Transverse colon (tissue), 4 donors: ENCODE results near the gene SCAP. TPM values are rescaled to one million over a fixed set of nuclear protein-coding genes. Genes with fewer than 3 reads are reported as not detected.
"Not testable (repeated sequence)": the region's sequence is repeated elsewhere in the genome, so short reads cannot be mapped to it uniquely, and the experiment has no call there.

Experiments
- DNase-seq: peaks from one replicate; pipeline ENCODE4 v3.0.0-alpha.2; 2019
- H3K27ac ChIP-seq, 4 donors: fragments of 200-600 bp; sonication (generic); 2 replicates each; pipeline ENCODE4 v1.5.1; 2016 to 2018; ENCODE audit warnings: inconsistent platforms in 4 of 4
- H3K27me3 ChIP-seq: fragments of 200-600 bp; sonication (generic); 2 replicates; pipeline ENCODE4 v1.5.1; 2017; ENCODE audit warnings: inconsistent platforms
- H3K36me3 ChIP-seq, 4 donors: fragments of 200-600 bp; sonication (generic); 2 replicates each; pipeline ENCODE4 v1.5.1; 2017 to 2019; ENCODE audit warnings: inconsistent platforms in 4 of 4
- H3K4me1 ChIP-seq, 4 donors: fragments of 200-600 bp; sonication (generic); 2 replicates each; pipeline ENCODE4 v1.5.1; 2017 to 2020; ENCODE audit warnings: inconsistent platforms in 4 of 4
- H3K4me3 ChIP-seq, 4 donors: fragments of 200-600 bp; sonication (generic); 1 replicate in 1 of 4; 2 replicates in 3 of 4; pipeline versions ENCODE4 v1.5.1 to v1.6.1; 2017 to 2019; ENCODE audit warnings: inconsistent platforms in 4 of 4
- H3K9me3 ChIP-seq, 2 donors: fragments of 200-600 bp; sonication (generic); 2 replicates each; pipeline ENCODE4 v1.5.1; 2017 to 2019; ENCODE audit warnings: inconsistent platforms in 2 of 2
- EP300 ChIP-seq: sonication (generic); formaldehyde crosslinking; IDR thresholded peaks from one replicate; pipeline ENCODE4 v1.6.1; 2017; ENCODE audit warnings: antibody characterized with exemption, low read depth
- POLR2A ChIP-seq: fragments of 450-650 bp; IDR thresholded peaks from one replicate; pipeline ENCODE4 v1.6.1; 2016; ENCODE audit warnings: antibody characterized with exemption, mild to moderate bottlenecking, moderate library complexity
- POLR2AphosphoS5 ChIP-seq, 3 donors: sonication (generic); formaldehyde crosslinking; IDR thresholded peaks; one replicate each; pipeline ENCODE4 v1.6.1; 2016; ENCODE audit warnings: antibody characterized with exemption in 3 of 3
- WGBS, 2 donors: methylation state at CpG; one replicate each; pipeline ENCODE4 v1.1.5; 2018; ENCODE audit warnings: low coverage in 1 of 2; 5-methylcytosine and 5-hydroxymethylcytosine counted together
- in situ Hi-C, 4 donors: fragments of 200-750 bp; cut with MboI; loops; one replicate each; pipeline versions ENCODE4 v1.15.0 to v1.15.1; 2017; ENCODE audit warnings: low sequenced_read_pairs in 3 of 4, low pct_ligation_motif_present in 1 of 4, low pct_unique_long_range_greater_than_20kb in 1 of 4
- intact Hi-C: fragments of 100-400 bp; cut with DNase I; formaldehyde crosslinking; loops from one replicate; pipeline ENCODE4 v1.15.1; 2023; ENCODE audit warnings: low total_unique reads
- total RNA-seq, 4 donors: library from RNA; depleted of rRNA; stranded (reverse); fragments of >200 nt; gene quantifications; one replicate each; pipeline ENCODE4 v1.1.0, GENCODE V29; 2016
- TF ChIP-seq, protein P1 (sequence below), 5 experiments: fragments of 200-600 bp in 3 of 5; fragments of 450-650 bp in 2 of 5; sonication (generic) in 3 of 5; IDR thresholded peaks; 1 replicate in 2 of 5; 2 replicates in 3 of 5; pipeline ENCODE4 v1.5.1; 2016 to 2017; ENCODE audit warnings: antibody characterized with exemption in 5 of 5, inconsistent platforms in 3 of 5, mild to moderate bottlenecking in 2 of 5, moderate library complexity in 1 of 5

SCAP gene
- total RNA-seq, 4 donors from 2014 or later = 160 to 288 (median 198) TPM

DNA sequence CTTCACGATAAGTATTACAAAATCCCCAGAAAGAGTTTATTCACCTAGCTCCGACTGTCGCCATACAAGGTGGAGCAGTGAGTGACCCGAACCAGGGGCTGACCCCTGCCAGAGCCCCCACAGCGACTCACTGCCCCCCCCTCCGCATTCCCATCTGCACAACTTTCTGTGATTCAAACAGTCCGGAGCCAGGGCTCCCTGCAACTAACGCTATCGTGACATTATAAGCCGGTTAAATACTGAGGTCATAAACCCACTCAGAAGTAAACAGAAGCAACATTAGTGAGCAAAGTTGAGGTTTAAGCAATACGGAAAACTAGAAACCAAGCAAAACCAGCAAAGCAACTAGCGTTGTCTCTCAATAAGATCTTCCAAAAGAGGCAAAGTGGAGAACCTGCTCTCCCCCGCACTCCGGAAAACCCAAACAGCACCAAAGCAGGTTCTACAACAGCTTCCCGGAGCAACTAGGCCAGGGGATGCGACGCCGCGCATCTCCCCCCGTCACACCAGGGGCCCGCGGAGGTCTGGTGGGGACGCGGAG, 642 bp downstream of the SCAP start:
- Histone ChIP-seq H3K4me3 (peak overlapping the region; percentile 82 to 96 (median 87)), H3K9me3 (no peaks in the 10 kb centered on the region), H3K27me3 (no peaks in the 10 kb centered on the region), H3K27ac (peak overlapping the region; percentile 85 to 91 (median 90)), H3K36me3 (no peaks in the 10 kb centered on the region), H3K4me1 (peaks cover 10 to 32% (median 23%) of the 10 kb centered on the region in 4 donors)
- TF ChIP-seq, protein P1, sequence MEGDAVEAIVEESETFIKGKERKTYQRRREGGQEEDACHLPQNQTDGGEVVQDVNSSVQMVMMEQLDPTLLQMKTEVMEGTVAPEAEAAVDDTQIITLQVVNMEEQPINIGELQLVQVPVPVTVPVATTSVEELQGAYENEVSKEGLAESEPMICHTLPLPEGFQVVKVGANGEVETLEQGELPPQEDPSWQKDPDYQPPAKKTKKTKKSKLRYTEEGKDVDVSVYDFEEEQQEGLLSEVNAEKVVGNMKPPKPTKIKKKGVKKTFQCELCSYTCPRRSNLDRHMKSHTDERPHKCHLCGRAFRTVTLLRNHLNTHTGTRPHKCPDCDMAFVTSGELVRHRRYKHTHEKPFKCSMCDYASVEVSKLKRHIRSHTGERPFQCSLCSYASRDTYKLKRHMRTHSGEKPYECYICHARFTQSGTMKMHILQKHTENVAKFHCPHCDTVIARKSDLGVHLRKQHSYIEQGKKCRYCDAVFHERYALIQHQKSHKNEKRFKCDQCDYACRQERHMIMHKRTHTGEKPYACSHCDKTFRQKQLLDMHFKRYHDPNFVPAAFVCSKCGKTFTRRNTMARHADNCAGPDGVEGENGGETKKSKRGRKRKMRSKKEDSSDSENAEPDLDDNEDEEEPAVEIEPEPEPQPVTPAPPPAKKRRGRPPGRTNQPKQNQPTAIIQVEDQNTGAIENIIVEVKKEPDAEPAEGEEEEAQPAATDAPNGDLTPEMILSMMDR (IDR thresholded peaks at IDR 0.05) = no peak
- TF ChIP-seq EP300 = no peak
- in situ Hi-C loops = loop anchor here in 1 of 4 donors (5.0 kb wide), 1 partner anchor 53 kb away; no protein-coding TSS in a partner anchor
- intact Hi-C loops = no loop called here
- 1% methylated on average over 18 of the region's 24 CpGs; no CpG with 5 or more reads in 1 of the 2 donors for WGBS, 2 donors
- peak; percentile 14 for DNase-seq

DNA sequence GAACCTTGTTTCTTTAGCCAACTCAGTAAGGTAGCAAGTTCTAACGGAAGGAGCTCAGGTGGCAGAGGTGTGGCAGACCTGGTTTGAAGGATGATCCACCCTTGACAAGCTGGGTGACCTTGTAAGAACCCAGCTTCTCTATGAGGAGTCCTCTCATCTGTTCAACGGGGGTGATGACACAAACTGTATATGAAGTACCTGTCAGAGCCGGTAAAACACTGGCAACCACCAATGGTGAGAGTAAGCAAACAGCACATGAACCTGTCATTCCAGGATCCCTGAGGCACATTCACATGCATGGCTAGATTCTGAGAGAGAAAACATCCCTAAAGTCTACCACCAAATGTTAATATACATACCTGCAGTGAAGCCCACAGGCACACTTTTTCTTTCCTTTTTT, 2.4 kb downstream of the SCAP start:
- intact Hi-C loops = no loop called here
- TF ChIP-seq, protein P1 (IDR thresholded peaks at IDR 0.05) = no peak
- TF ChIP-seq POLR2A (no peak), POLR2AphosphoS5 (IDR thresholded peaks at IDR 0.05) (no peak), EP300 (no peak)
- Histone ChIP-seq H3K4me3 (no peak overlapping the region), H3K27ac (no peak overlapping the region), H3K27me3 (no peaks in the 10 kb centered on the region), H3K4me1 (peaks cover 10 to 37% (median 23%) of the 10 kb centered on the region in 4 donors), H3K9me3 (no peaks in the 10 kb centered on the region), H3K36me3 (no peaks in the 10 kb centered on the region)
- DNase-seq = no peak
- 56% methylated on average over 3 of the region's 3 CpGs; no CpG with 5 or more reads in 1 of the 2 donors for WGBS, 2 donors
- in situ Hi-C loops = loop anchor here in 1 of 4 donors (5.0 kb wide), 1 partner anchor 51 kb away; no protein-coding TSS in a partner anchor

- H3K4me3 ChIP-seq = no peak overlapping the region
- no peaks in the 10 kb centered on the region for H3K9me3 ChIP-seq
- TF ChIP-seq EP300 (no peak), POLR2AphosphoS5 (IDR thresholded peaks at IDR 0.05) (no peak), POLR2A (no peak)
- TF ChIP-seq, protein P1 (IDR thresholded peaks at IDR 0.05) = no peak
- peaks cover 4 to 24% (median 9%) of the 10 kb centered on the region in 4 donors for H3K4me1 ChIP-seq
- in situ Hi-C loops (loop anchor here in 1 of 4 donors (5.0 kb wide), 1 partner anchor 47 kb away; no protein-coding TSS in a partner anchor), intact Hi-C loops (no loop called here)
- no peaks in the 10 kb centered on the region for H3K27me3 ChIP-seq
- DNase-seq = peak; percentile 17
- H3K27ac ChIP-seq = no peak overlapping the region
- H3K36me3 ChIP-seq = no peaks in the 10 kb centered on the region
- WGBS, 2 donors = 93 to 97% methylated on average over 2 to 3 of the region's 3 CpGs
These were observed 6.1 kb downstream of the SCAP start for GRCh38 chr3:47469616-47470015.

GRCh38 chr3:47468315-47468714, 7.4 kb downstream of the SCAP start:
- H3K27me3 ChIP-seq, H3K36me3 ChIP-seq, H3K9me3 ChIP-seq, intact Hi-C loops, DNase-seq, in situ Hi-C loops, H3K27ac ChIP-seq, H3K4me3 ChIP-seq: not testable (repeated sequence)
- WGBS, 2 donors = 92 to 100% methylated on average over 1 of the region's 1 CpG
- peaks cover 0 to 17% (median under 1%) of the 10 kb centered on the region in 4 donors for H3K4me1 ChIP-seq

DNA sequence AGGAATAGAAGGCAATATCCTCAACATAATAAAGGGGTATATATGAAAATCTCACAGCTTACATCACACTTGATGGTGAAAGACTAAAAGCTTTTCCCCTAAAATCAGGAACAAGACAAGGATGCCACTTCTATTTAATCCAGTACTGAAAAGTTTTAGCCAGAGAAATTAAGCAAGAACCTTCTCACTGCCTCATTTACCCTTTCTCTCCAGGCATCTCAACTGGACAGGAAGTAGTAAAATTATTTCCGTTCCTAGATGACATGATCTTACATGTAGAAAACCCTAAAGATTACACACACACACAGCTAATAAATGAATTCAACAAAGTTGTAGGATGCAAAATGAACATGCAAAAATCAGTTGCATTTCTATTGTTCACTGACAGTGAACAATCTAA, 11.2 kb downstream of the SCAP start:
- in situ Hi-C loops = no loop called here
- Histone ChIP-seq H3K4me1 (peaks cover 0 to 12% (median 0%) of the 10 kb centered on the region in 4 donors), H3K27ac (no peak overlapping the region), H3K9me3 (no peaks in the 10 kb centered on the region), H3K36me3 (no peaks in the 10 kb centered on the region), H3K27me3 (no peaks in the 10 kb centered on the region), H3K4me3 (no peak overlapping the region)
- intact Hi-C loops = no loop called here
- DNase-seq = no peak
- no peak for TF ChIP-seq EP300
- no peak for TF ChIP-seq POLR2A
- TF ChIP-seq POLR2AphosphoS5 (IDR thresholded peaks at IDR 0.05) = no peak
- TF ChIP-seq, protein P1 (IDR thresholded peaks at IDR 0.05) = no peak
- 60 to 64% methylated on average over 1 of the region's 1 CpG for WGBS, 2 donors

GRCh38 chr3:47459534-47460085, 16.1 kb downstream of the SCAP start:
- H3K4me3 ChIP-seq, H3K27me3 ChIP-seq, H3K27ac ChIP-seq, H3K9me3 ChIP-seq, DNase-seq, H3K36me3 ChIP-seq, intact Hi-C loops, in situ Hi-C loops: not testable (repeated sequence)
- WGBS, 2 donors = 93 to 94% methylated on average over 3 to 9 of the region's 9 CpGs
- H3K4me1 ChIP-seq = peaks cover 0 to 23% (median 4%) of the 10 kb centered on the region in 4 donors
